ENCODE results near the gene TM9SF3. TPM values are rescaled to one million over a fixed set of nuclear protein-coding genes. Genes with fewer than 3 reads are reported as not detected.

The TM9SF3 gene
- total RNA-seq, 6 experiments from 2014 or later, result 195 to 235 (median 208) TPM

DNA sequence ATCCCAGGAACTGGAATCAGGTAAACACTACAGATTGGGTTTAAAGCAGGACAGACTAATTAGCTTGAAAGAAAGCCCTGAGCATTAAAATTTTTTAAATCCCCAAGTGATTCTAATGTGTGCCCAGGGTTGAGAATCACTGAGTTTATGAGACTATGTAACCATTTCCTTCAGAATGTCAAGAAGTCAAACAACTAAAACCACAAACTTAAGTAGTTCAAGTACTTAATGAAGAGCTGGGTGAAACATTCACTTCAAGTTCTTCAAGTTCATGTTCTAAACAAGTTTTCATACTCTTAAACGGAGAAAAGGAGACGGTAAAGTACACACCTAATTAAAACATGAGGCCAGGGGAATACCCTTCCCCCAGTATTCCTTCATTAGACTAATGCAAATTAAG, 44.9 kb downstream of the TM9SF3 start:
- Mint-ChIP-seq H3K9me3 (no peaks in the 10 kb centered on the region), H3K4me1 (ENCODE audit: low read depth) (peaks cover 10% of the 10 kb centered on the region; the same call in 1 of the 2 replicates)
- no peak for DNase-seq

DNA sequence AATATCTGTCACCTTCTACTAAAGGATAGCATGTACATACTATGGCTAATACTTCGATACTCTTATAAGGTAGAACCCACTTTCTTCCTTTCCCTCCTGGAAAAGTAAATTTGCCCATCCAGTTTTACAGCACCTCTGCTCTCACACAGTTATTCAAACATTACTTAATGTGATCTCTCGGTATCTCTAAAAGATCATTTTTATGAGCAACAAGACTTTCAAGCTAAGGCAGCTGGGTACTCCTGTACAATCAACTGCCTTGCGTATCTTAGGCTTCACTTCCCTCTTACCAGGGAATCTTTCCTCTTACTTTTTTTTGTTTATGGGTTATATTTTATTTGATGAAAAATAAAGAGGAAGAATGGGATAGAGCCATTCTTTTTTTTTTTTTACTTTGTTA, 46.6 kb downstream of the TM9SF3 start:
- Mint-ChIP-seq H3K27ac (no peak overlapping the region), H3K27me3 (ENCODE audit: insufficient read depth) (no peaks in the 10 kb centered on the region), H3K36me3 (ENCODE audit: low read depth) (peaks cover 27% of the 10 kb centered on the region), H3K9me3 (no peaks in the 10 kb centered on the region), H3K4me3 (no peak overlapping the region), H3K4me1 (ENCODE audit: low read depth) (peaks cover 19% of the 10 kb centered on the region)
- no peak for DNase-seq
- TF ChIP-seq CTCF (IDR thresholded peaks at IDR 0.05), result no peak

More for the DNA sequence above, 44.9 kb downstream of the TM9SF3 start:
- Mint-ChIP-seq H3K36me3 (ENCODE audit: low read depth) (peaks cover 38% of the 10 kb centered on the region), H3K27ac (no peak overlapping the region), H3K27me3 (ENCODE audit: insufficient read depth) (no peaks in the 10 kb centered on the region), H3K4me3 (no peak overlapping the region)
- TF ChIP-seq CTCF (IDR thresholded peaks at IDR 0.05), result no peak

DNA sequence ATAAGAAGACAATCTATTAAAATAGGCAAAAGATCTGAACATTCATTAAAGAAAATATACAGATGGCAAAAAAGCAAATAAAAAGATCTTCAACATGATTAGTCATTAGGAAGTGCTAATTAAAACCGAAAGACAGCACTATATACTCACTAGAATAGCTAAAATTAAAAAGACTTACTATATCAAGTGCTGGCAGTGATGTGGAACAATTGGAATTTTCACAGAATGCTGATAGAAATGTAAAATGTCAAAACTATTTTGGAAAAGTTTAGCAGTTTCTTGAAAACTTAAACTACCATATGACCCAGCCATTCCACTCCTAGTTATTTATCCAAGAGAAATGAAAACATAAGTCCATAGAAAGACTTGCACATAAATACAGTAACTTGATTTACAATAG, 48.1 kb downstream of the TM9SF3 start:
- TF ChIP-seq CTCF (IDR thresholded peaks at IDR 0.05), result no peak
- Mint-ChIP-seq H3K9me3 (no peaks in the 10 kb centered on the region), H3K4me3 (no peak overlapping the region), H3K36me3 (ENCODE audit: low read depth) (peaks cover 27% of the 10 kb centered on the region), H3K27ac (no peak overlapping the region), H3K4me1 (ENCODE audit: low read depth) (peaks cover 30% of the 10 kb centered on the region), H3K27me3 (ENCODE audit: insufficient read depth) (no peaks in the 10 kb centered on the region)
- no peak for DNase-seq

DNA sequence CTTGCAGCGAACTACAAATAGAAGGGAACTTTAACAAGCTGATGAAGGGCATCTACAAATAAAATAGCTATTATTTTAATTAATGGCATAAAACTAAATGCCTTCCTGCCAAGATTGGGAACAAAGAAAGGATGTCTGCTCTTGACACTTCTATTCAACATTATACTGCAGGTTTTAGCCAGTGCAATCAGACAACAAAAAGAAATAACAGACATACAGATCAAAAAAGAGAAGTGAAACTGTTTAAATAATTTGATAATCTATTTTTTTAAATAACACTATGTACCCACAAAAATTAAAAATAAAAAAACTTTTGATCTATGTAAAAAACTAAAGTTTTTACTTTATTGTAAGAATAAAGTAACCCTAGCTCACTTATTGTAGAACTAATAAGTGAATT, 50.7 kb downstream of the TM9SF3 start:
- no peaks in the 10 kb centered on the region for H3K27me3 Mint-ChIP-seq (ENCODE audit: insufficient read depth)
- H3K4me3 Mint-ChIP-seq, result no peak overlapping the region
- peaks cover 36% of the 10 kb centered on the region for H3K4me1 Mint-ChIP-seq (ENCODE audit: low read depth)
- TF ChIP-seq CTCF (IDR thresholded peaks at IDR 0.05), result no peak
- no peak overlapping the region for H3K27ac Mint-ChIP-seq
- no peaks in the 10 kb centered on the region for H3K9me3 Mint-ChIP-seq
- DNase-seq, result no peak
- H3K36me3 Mint-ChIP-seq (ENCODE audit: low read depth), result peaks cover 21% of the 10 kb centered on the region

DNA sequence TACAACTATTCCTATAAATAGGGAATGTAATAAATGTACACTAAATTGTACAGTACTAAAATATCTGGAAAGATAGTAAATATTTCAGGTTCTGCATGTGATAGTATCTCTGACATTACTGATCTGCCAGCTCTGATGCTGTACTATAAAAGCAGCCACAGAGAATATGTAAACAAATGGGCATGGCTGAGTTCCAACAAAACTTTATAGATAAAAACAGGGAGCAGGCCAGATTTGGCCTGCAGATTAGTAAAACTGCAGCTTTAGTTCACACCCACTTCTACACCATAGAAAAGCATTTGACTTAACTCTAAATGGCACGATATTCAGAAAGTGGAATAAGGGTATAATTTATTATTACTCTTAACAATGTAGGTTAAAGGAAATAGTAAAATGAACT, 54.3 kb downstream of the TM9SF3 start:
- Mint-ChIP-seq H3K36me3 (ENCODE audit: low read depth) (peaks cover 21% of the 10 kb centered on the region), H3K4me3 (no peak overlapping the region), H3K4me1 (ENCODE audit: low read depth) (peaks cover 36% of the 10 kb centered on the region), H3K9me3 (no peaks in the 10 kb centered on the region), H3K27ac (no peak overlapping the region), H3K27me3 (ENCODE audit: insufficient read depth) (no peaks in the 10 kb centered on the region)
- no peak for TF ChIP-seq CTCF (IDR thresholded peaks at IDR 0.05)
- peak; percentile 37 for DNase-seq

Data from HFFc6 (cell line).